ENCODE data around the gene RGS9. TPM values are rescaled to one million over a fixed set of nuclear protein-coding genes. Genes with fewer than 3 reads are reported as not detected.
A peak's percentile ranks its signal among the peaks of the same experiment; 100 is the strongest.

RGS9 gene
- total and polyA plus RNA-seq, 2 of the 13 experiments (the other 11 are each of a cell fraction or from before 2014, with no cell fraction given), result 0.44 to 0.74 TPM

- TF ChIP-seq TIGD3 (CRISPR knock-in tag; IDR thresholded peaks at IDR 0.05; ENCODE audit: borderline replicate concordance) (no peak), ZNF563 (CRISPR knock-in tag; IDR thresholded peaks at IDR 0.05) (peak; percentile 46; the same call in 1 of the 2 replicates), ARID5B (CRISPR knock-in tag; IDR thresholded peaks at IDR 0.05) (peak; percentile 57), U2AF1 (optimal IDR thresholded peaks at IDR 0.05; ENCODE audit: low read depth, low read length) (peak; percentile 64), TFDP2 (CRISPR knock-in tag; IDR thresholded peaks at IDR 0.05) (peak; percentile 58), ERF (CRISPR knock-in tag; IDR thresholded peaks at IDR 0.05) (peak; percentile 80), YEATS4 (CRISPR knock-in tag; IDR thresholded peaks at IDR 0.05; ENCODE audit: borderline replicate concordance) (peak; percentile 83), PHF21A (CRISPR knock-in tag; IDR thresholded peaks at IDR 0.05) (peak; percentile 70), ZNF567 (CRISPR knock-in tag; IDR thresholded peaks at IDR 0.05; ENCODE audit: borderline replicate concordance) (no peak), KDM5B (CRISPR knock-in tag; IDR thresholded peaks at IDR 0.05; ENCODE audit: borderline replicate concordance) (peak; percentile 52; the same call in 1 of the 2 replicates), ZBTB33 (CRISPR knock-in tag; IDR thresholded peaks at IDR 0.05) (no peak; the same call in 1 of the 2 replicates), REL (CRISPR knock-in tag; conservative IDR thresholded peaks at IDR 0.05) (no peak)
These were observed 14.1 kb upstream of the RGS9 start (continued) for GRCh38 chr17:65122836-65123756.

All from HepG2 (cell line).